HG03469 (cell line): ENCODE measurements around the gene GDA.
"Not testable (repeated sequence)": the region's sequence is repeated elsewhere in the genome, so short reads cannot be mapped to it uniquely, and the experiment has no call there.

Source experiments
- ATAC-seq: cut with Tn5 transposase; IDR thresholded peaks from one replicate; pipeline ENCODE4 v1.9.1; 2021; ENCODE audit warnings: mild to moderate bottlenecking, moderate library complexity, moderate number of reproducible peaks; ENCODE audit not compliant: unreplicated experiment

The GDA gene

DNA sequence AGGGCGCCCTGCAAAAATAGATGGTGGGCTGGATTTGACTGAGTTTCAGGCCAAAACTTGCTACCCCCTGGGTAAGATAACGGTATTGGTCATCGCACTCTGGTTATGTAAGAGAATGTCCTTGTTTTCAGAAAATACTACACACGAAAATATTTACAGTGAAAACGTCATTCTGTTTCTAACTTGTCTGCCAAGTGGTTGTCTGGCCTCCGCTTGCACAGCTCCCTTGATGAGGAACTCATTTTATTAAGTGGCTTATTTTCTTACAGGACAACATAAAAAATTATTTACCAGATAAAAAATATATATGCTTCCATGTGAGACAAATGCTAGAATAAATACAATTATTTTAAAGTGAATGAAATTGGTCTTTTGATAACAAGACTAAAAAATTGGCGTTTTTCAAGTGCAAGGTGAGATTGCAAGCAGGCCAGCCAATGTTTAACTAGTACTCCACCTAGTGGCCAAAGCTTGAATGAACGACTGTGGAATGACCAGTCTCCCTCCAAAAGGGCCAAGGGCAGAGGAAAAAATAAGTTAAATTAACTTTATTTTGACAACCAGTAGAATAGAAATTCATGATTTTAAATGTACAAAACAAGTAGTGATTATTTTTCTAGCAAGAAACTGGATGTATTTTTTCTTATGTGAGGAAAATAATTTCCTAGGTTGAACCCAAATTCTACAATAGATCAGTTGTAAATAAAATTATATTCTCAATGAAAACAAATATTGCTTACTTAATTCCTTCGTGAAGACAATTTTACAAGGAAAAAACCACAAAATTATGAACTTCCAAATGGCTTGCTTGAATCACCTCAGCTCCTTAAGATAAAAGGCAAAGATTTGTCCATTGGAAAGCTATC is 122.6 kb downstream of the GDA start:
- ATAC-seq, result peak; percentile 42

GRCh38 chr9:72274441-72274840 is 125.2 kb downstream of the GDA start:
- ATAC-seq, result no peak

DNA sequence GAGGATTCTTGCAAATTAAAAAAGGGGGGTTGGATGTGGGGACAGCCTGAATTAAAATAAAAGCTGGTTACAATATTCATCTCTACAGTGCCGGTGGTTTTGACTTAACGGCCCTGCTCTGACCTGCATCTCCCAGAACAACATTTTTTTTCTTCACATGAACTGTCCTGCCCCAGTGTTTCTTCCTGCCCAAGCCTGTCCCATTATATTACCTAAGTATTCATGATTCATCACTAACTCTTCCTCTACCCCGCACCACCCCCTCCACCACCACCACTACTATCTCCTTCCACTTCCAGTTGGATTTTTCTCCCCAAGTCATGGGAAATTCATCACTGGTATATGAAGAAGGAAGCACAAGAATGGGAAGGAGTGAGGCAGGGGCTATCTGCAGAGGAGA is 125.7 kb downstream of the GDA start:
- no peak for ATAC-seq

GRCh38 chr9:72276429-72276828 is 127.2 kb downstream of the GDA start:
- ATAC-seq, result no peak

DNA sequence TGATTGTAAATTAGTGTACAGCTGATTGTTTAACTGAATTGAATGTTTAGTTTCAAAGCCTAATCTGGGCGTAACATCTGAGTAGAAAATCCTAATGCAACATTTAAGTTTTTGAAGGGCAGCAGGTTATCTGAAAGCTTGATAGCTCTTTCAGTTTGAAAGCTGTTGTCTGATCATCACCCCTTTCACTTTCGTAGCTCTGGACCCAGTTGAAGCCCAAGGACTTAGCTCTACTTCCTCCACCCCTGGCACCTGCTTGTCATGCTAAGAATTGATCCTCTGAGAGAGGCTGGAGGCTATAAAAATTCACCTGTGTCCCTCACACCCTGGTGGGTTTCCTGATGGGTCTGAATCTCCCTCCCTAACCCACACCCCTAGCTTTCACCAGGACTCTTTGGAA is 129.7 kb downstream of the GDA start:
- ATAC-seq, result peak; percentile 65

GRCh38 chr9:72280913-72281500 is 131.8 kb downstream of the GDA start:
- peak; percentile 81 for ATAC-seq

- no peak for ATAC-seq
Observed at GRCh38 chr9:72289401-72289800, 140.2 kb downstream of the GDA start.

DNA sequence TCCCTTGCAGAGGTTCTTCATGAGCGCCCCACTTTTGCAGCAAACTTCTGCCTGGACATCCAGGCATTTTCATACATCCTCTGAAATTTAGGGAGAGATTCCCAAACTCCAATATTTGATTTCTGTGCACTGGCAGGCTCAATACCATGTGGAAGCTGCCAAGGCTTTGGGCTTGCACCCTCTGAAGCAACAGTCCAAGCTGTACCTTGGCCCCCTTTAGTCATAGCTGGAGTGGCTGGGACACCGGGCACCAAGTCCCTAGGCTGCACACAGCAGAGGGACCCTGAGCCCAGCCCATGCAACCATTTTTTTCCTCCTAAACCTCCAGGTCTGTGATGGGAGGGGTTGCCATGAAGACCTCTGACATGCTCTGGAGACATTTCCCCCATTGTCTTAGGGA is 141.1 kb downstream of the GDA start:
- ATAC-seq, result no peak

GRCh38 chr9:72291576-72291975 is 142.3 kb downstream of the GDA start:
- ATAC-seq, result not testable (repeated sequence)

DNA sequence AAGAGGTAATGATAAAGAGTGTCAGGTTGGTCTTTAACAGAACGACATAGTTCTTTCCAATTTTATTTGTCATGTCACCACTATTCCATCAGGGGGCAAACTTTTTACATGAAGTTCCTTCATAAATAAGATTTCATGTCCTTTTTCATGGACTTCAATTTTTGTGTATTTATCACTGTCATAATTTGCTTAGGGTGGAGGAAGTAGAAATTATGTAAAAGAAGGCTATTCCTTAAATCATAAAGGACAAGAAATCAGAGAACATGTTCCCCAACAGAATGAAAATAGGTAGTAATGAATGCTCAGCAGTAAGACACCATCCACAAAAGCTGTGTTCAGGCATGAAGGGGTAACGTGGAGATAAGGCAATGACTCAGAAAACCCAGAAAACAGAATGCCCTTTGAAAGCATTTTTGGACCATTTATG is 143.0 kb downstream of the GDA start:
- no peak for ATAC-seq

DNA sequence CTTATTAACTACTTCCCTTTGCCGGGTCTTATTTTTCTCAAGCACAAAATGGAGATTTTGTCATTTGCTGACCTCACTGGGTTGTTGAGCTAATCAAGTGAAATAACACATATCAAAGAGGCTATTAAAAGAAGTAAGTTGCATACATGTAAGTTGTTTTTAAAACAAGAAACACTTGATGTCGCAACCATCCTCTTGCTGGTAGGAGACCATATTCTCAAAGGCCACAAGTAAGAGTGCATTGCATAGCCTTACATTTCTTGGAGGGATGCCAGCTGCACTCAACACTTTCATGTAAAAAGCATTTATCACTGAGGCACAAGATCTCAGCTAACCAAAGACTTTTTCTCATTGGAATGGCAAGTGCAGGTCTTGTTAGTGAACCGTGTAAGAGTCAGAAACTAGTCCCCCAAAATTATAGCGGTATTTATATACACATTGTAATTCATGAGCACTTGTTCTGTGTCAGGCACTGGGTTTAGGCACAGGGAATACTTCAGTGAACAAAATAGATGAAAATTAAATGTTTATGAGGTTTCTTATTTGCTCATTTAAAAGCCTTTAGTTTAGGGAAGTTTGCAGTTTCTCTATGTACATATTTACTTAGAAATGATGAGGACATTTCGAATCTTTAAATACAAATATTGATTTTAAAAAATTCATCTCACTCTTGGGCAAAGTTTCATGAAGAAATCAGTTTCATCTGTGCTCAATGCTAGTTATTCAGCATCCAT is 143.8 kb downstream of the GDA start:
- ATAC-seq, result no peak

- no peak for ATAC-seq
Observed at GRCh38 chr9:72294936-72295335, 145.7 kb downstream of the GDA start.

- no peak for ATAC-seq
Observed at GRCh38 chr9:72297516-72297915, 148.3 kb downstream of the GDA start.

- ATAC-seq, result no peak
Observed at GRCh38 chr9:72299017-72299603, 149.9 kb downstream of the GDA start.

DNA sequence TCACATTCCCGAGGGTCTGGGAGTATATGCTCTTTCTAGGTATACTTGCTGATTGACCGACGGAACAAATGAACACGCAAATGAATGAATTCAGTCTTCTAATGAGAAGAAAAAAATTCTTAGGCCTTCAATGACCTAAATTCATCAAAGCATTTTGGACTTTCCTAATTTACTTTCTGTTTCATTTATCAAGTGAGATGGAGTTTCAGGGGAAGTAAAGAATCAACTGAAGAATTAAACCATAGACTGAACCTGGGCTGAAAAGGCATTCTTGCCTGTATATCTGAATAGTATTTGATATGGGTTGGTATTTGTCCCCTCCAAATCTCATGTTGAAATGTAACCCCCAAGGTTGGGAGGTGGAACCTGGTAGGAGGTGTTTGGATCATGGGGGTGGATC is 151.6 kb downstream of the GDA start:
- no peak for ATAC-seq
